Stomach (tissue), 9 donors: ENCODE measurements around the gene KCTD10. TPM values are rescaled to one million over a fixed set of nuclear protein-coding genes. Genes with fewer than 3 reads are reported as not detected.
"Not testable (repeated sequence)": the region's sequence is repeated elsewhere in the genome, so short reads cannot be mapped to it uniquely, and the experiment has no call there.

Experiments
- DNase-seq, 2 donors: peaks; one replicate each; pipeline versions ENCODE4 v3.0.0 to v3.0.0-alpha.2; 2013 to 2019
- H3K27ac ChIP-seq, 5 donors: fragments of 200-600 bp in 4 of 5; sonication (generic) in 4 of 5; one replicate each; pipeline ENCODE4 v1.5.1; 2013 to 2019; ENCODE audit warnings: mild to moderate bottlenecking in 1 of 5, moderate library complexity in 1 of 5
- H3K27me3 ChIP-seq, 3 donors: fragments of 200-600 bp; sonication (generic); one replicate each; pipeline ENCODE4 v1.5.1; 2017 to 2019; ENCODE audit warnings: mixed run types in 1 of 3
- H3K36me3 ChIP-seq, 4 donors: fragments of 200-600 bp; sonication (generic); 1 replicate in 3 of 4; 2 replicates in 1 of 4; pipeline ENCODE4 v1.5.1; 2016 to 2019
- H3K4me1 ChIP-seq, 4 donors: fragments of 200-600 bp; sonication (generic); one replicate each; pipeline ENCODE4 v1.5.1; 2016 to 2019
- H3K4me3 ChIP-seq, 4 donors: fragments of 200-600 bp; sonication (generic) in 3 of 4; one replicate each; pipeline ENCODE4 v1.5.1; 2016 to 2019; ENCODE audit warnings: mild to moderate bottlenecking in 1 of 4
- H3K9me3 ChIP-seq, 4 donors: fragments of 200-600 bp; sonication (generic); one replicate each; pipeline ENCODE4 v1.5.1; 2016 to 2019
- CTCF ChIP-seq, 7 experiments: fragments of 450-650 bp in 4 of 7; fragments of 200-600 bp in 3 of 7; sonication (generic) in 3 of 7; IDR thresholded peaks; one replicate each; pipeline ENCODE4 v1.5.1; 2016 to 2019; ENCODE audit warnings: antibody characterized with exemption in 7 of 7, control low read depth in 2 of 7, mild to moderate bottlenecking in 1 of 7
- EP300 ChIP-seq: sonication (generic); formaldehyde crosslinking; IDR thresholded peaks from one replicate; pipeline ENCODE4 v1.6.1; 2017; ENCODE audit warnings: antibody characterized with exemption
- POLR2A ChIP-seq, 4 donors: fragments of 450-650 bp; IDR thresholded peaks; one replicate each; pipeline ENCODE4 v1.6.1; 2016; ENCODE audit warnings: antibody characterized with exemption in 4 of 4, control low read depth in 2 of 4, mild to moderate bottlenecking in 1 of 4, moderate library complexity in 1 of 4
- POLR2AphosphoS5 ChIP-seq, 3 donors: sonication (generic); formaldehyde crosslinking; IDR thresholded peaks; one replicate each; pipeline ENCODE4 v1.6.1; 2016; ENCODE audit warnings: antibody characterized with exemption in 3 of 3
- WGBS, 5 donors: extraction: QIAGEN DNeasy Blood & Tissue Kit in 3 of 5; methylation state at CpG; one replicate each; pipeline versions ENCODE4 v1.1.5 to v1.1.7; 2013 to 2018; 5-methylcytosine and 5-hydroxymethylcytosine counted together
- intact Hi-C: fragments of 100-400 bp; cut with DNase I; formaldehyde crosslinking; loops from one replicate; pipeline ENCODE4 v1.15.1; 2023; ENCODE audit warnings: low total_unique reads
- polyA plus RNA-seq, 3 donors: library from polyadenylated mRNA; stranded (reverse); fragments of 200-250 nt; gene quantifications; one replicate each; pipeline ENCODE4 v1.2.3, GENCODE V29; 2013
- total RNA-seq, 5 donors: library from RNA; depleted of rRNA; stranded (reverse); fragments of >200 nt; gene quantifications; one replicate each; pipeline versions ENCODE4 v1.1.0 to v1.2.3, GENCODE V29; 2014 to 2016
- donor health status: healthy with polysubstance abuse.
- donor health status: Bipolar disorder and iron deficiency.
- donor health status: healthy.

Gene KCTD10
- total and polyA plus RNA-seq, 8 donors: 12.1 to 156 (median 35.1) TPM

GRCh38 chr12:109440851-109441490 is 36.1 kb downstream of the KCTD10 start:
- no peak overlapping the region for H3K27ac ChIP-seq
- peaks cover 0 to 25% (median 21%) of the 10 kb centered on the region in 4 donors for H3K36me3 ChIP-seq
- H3K9me3 ChIP-seq: no peaks in the 10 kb centered on the region
- no peak overlapping the region for H3K4me3 ChIP-seq
- H3K27me3 ChIP-seq: no peaks in the 10 kb centered on the region
- peak in 1 of 2 donors; percentile 75 for DNase-seq
- no peak for TF ChIP-seq POLR2A (IDR thresholded peaks at IDR 0.05)
- TF ChIP-seq CTCF (IDR thresholded peaks at IDR 0.05): no peak
- TF ChIP-seq POLR2AphosphoS5 (IDR thresholded peaks at IDR 0.05): no peak
- no peak for TF ChIP-seq EP300
- WGBS, 5 donors: 39 to 55% (median 50%) methylated on average over 6 to 9 of the region's 9 CpGs
- intact Hi-C loops: no loop called here
- no peaks in the 10 kb centered on the region for H3K4me1 ChIP-seq

GRCh38 chr12:109439951-109440350 is 37.1 kb downstream of the KCTD10 start:
- WGBS, 5 donors: 93 to 98% (median 96%) methylated on average over 13 of the region's 13 CpGs
- H3K27me3 ChIP-seq, H3K9me3 ChIP-seq, DNase-seq, H3K4me3 ChIP-seq, intact Hi-C loops, H3K4me1 ChIP-seq, H3K27ac ChIP-seq: not testable (repeated sequence)
- peaks cover 0 to 15% (median 11%) of the 10 kb centered on the region in 4 donors for H3K36me3 ChIP-seq

- no peaks in the 10 kb centered on the region for H3K27me3 ChIP-seq
- 75 to 85% (median 83%) methylated on average over 6 of the region's 6 CpGs for WGBS, 5 donors
- no peak overlapping the region for H3K4me3 ChIP-seq
- no peak for TF ChIP-seq POLR2A (IDR thresholded peaks at IDR 0.05)
- no peak for TF ChIP-seq CTCF (IDR thresholded peaks at IDR 0.05)
- no peak for TF ChIP-seq POLR2AphosphoS5 (IDR thresholded peaks at IDR 0.05)
- TF ChIP-seq EP300: no peak
- H3K36me3 ChIP-seq: peaks cover 0 to 9% (median 6%) of the 10 kb centered on the region in 4 donors
- no peaks in the 10 kb centered on the region for H3K9me3 ChIP-seq
- DNase-seq: no peak
- H3K27ac ChIP-seq: no peak overlapping the region
- intact Hi-C loops: no loop called here
- H3K4me1 ChIP-seq: no peaks in the 10 kb centered on the region
Measured at GRCh38 chr12:109439181-109439580, 37.9 kb downstream of the KCTD10 start.

- no peak for TF ChIP-seq EP300
- no peak for TF ChIP-seq POLR2A (IDR thresholded peaks at IDR 0.05)
- no peak for TF ChIP-seq CTCF (IDR thresholded peaks at IDR 0.05)
- TF ChIP-seq POLR2AphosphoS5 (IDR thresholded peaks at IDR 0.05): no peak
- Histone ChIP-seq H3K27me3 (no peaks in the 10 kb centered on the region), H3K4me1 (peaks cover 0 to 11% (median 7%) of the 10 kb centered on the region in 4 donors), H3K9me3 (no peaks in the 10 kb centered on the region), H3K27ac (no peak overlapping the region), H3K36me3 (peaks cover 0 to 5% (median 0%) of the 10 kb centered on the region in 4 donors), H3K4me3 (no peak overlapping the region)
- intact Hi-C loops: no loop called here
- no peak for DNase-seq
- 60 to 71% (median 62%) methylated on average over 7 of the region's 7 CpGs for WGBS, 5 donors
Measured at GRCh38 chr12:109436188-109436560, 40.9 kb downstream of the KCTD10 start.
